Mesenchymal stem cell (in vitro differentiated cells and primary cell): ENCODE measurements around the gene MED13L.

ENCODE experiments used
- DNase-seq: peaks from one replicate; pipeline ENCODE4 v3.0.0-alpha.2; 2013
- H2AFZ ChIP-seq: one replicate; pipeline ENCODE4 v1.6.1; 2013; ENCODE audit warnings: low read depth, mild to moderate bottlenecking, control low read depth, inconsistent platforms, low read length, moderate library complexity
- H2AK5ac ChIP-seq: 2 replicates; pipeline ENCODE4 v1.6.1; 2013; ENCODE audit warnings: low read length, moderate library complexity, mild to moderate bottlenecking, inconsistent platforms; ENCODE audit not compliant: severe bottlenecking
- H2BK120ac ChIP-seq: one replicate; pipeline ENCODE4 v1.6.1; 2013; ENCODE audit warnings: low read depth, mild to moderate bottlenecking, inconsistent platforms, low read length, moderate library complexity
- H2BK12ac ChIP-seq, 2 experiments: one replicate each; pipeline ENCODE4 v1.6.1; 2013; ENCODE audit warnings: inconsistent platforms in 2 of 2, low read length in 2 of 2, mild to moderate bottlenecking in 2 of 2, moderate library complexity in 2 of 2, control low read depth in 1 of 2
- H2BK15ac ChIP-seq: one replicate; pipeline ENCODE4 v1.6.1; 2013; ENCODE audit warnings: mild to moderate bottlenecking, low read depth, inconsistent platforms; ENCODE audit not compliant: poor library complexity, severe bottlenecking
- H2BK5ac ChIP-seq: 2 replicates; pipeline ENCODE4 v1.6.1; 2013; ENCODE audit warnings: low read depth, mild to moderate bottlenecking, low read length, control low read depth, inconsistent platforms; ENCODE audit not compliant: poor library complexity, severe bottlenecking
- H3K14ac ChIP-seq, 2 experiments: one replicate each; pipeline ENCODE4 v1.6.1; 2013; ENCODE audit warnings: inconsistent platforms in 2 of 2, low read length in 2 of 2, control low read depth in 1 of 2, mild to moderate bottlenecking in 1 of 2, moderate library complexity in 1 of 2
- H3K18ac ChIP-seq, 2 experiments: one replicate each; pipeline ENCODE4 v1.6.1; 2013; ENCODE audit warnings: inconsistent platforms in 2 of 2, low read length in 2 of 2, control low read depth in 1 of 2, low read depth in 1 of 2, mild to moderate bottlenecking in 1 of 2
- H3K23ac ChIP-seq, 2 experiments: one replicate each; pipeline ENCODE4 v1.6.1; 2013; ENCODE audit warnings: inconsistent platforms in 2 of 2, low read length in 2 of 2, mild to moderate bottlenecking in 2 of 2, moderate library complexity in 2 of 2, control low read depth in 1 of 2
- H3K27ac ChIP-seq: 2 replicates; pipeline ENCODE4 v1.5.1; 2013; ENCODE audit warnings: mild to moderate bottlenecking, moderate library complexity, low read length, control low read depth, inconsistent platforms; ENCODE audit not compliant: poor library complexity, severe bottlenecking
- H3K27me3 ChIP-seq, 2 experiments: 2 replicates each; pipeline versions ENCODE4 v1.6.1 to v1.7.0; 2013; ENCODE audit warnings: low read length in 2 of 2, mild to moderate bottlenecking in 2 of 2, moderate library complexity in 2 of 2, control low read depth in 1 of 2, inconsistent platforms in 1 of 2; ENCODE audit not compliant: control insufficient read depth in 1 of 2, insufficient read depth in 1 of 2
- H3K36me3 ChIP-seq, 2 experiments: 2 replicates each; pipeline versions ENCODE4 v1.6.1 to v1.7.0; 2013; ENCODE audit warnings: low read length in 2 of 2, control low read depth in 1 of 2, inconsistent platforms in 1 of 2, low read depth in 1 of 2, mild to moderate bottlenecking in 1 of 2; ENCODE audit not compliant: insufficient read depth in 2 of 2, control insufficient read depth in 1 of 2
- H3K4ac ChIP-seq, 2 experiments: one replicate each; pipeline ENCODE4 v1.6.1; 2013; ENCODE audit warnings: inconsistent platforms in 2 of 2, low read length in 2 of 2, mild to moderate bottlenecking in 2 of 2, moderate library complexity in 2 of 2, control low read depth in 1 of 2, low read depth in 1 of 2
- H3K4me1 ChIP-seq: 2 replicates; pipeline ENCODE4 v1.6.1; 2013; ENCODE audit warnings: low read depth, low read length, control low read depth; ENCODE audit not compliant: control insufficient read depth, insufficient read depth
- H3K4me2 ChIP-seq: 2 replicates; pipeline ENCODE4 v1.6.1; 2013; ENCODE audit warnings: low read length, mild to moderate bottlenecking, inconsistent platforms; ENCODE audit not compliant: poor library complexity, severe bottlenecking
- H3K4me3 ChIP-seq, 2 experiments: 2 replicates each; pipeline versions ENCODE4 v1.5.1 to v1.7.0; 2013; ENCODE audit warnings: low read length in 2 of 2, mild to moderate bottlenecking in 2 of 2, control low read depth in 1 of 2, low read depth in 1 of 2; ENCODE audit not compliant: insufficient read depth in 1 of 2
- H3K79me1 ChIP-seq: replicated peaks from 2 replicates; pipeline ENCODE4 v1.6.1; 2013; ENCODE audit warnings: mild to moderate bottlenecking, control low read depth, low read length, inconsistent platforms; ENCODE audit not compliant: poor library complexity, severe bottlenecking
- H3K9ac ChIP-seq: 2 replicates; pipeline ENCODE4 v1.7.0; 2013; ENCODE audit warnings: mild to moderate bottlenecking, low read length, moderate library complexity
- H3K9me3 ChIP-seq: 2 replicates; pipeline ENCODE4 v1.7.0; 2013; ENCODE audit warnings: mild to moderate bottlenecking, low read length; ENCODE audit not compliant: control insufficient read depth
- H4K8ac ChIP-seq: one replicate; pipeline ENCODE4 v1.6.1; 2013; ENCODE audit warnings: inconsistent platforms, mild to moderate bottlenecking, low read length, moderate library complexity
- H4K91ac ChIP-seq: one replicate; pipeline ENCODE4 v1.6.1; 2013; ENCODE audit warnings: mild to moderate bottlenecking, low read length, inconsistent platforms
- WGBS: methylation state at CpG from one replicate; pipeline ENCODE4 v1.1.7; 2013; ENCODE audit warnings: mixed read lengths; 5-methylcytosine and 5-hydroxymethylcytosine counted together

Gene MED13L

DNA sequence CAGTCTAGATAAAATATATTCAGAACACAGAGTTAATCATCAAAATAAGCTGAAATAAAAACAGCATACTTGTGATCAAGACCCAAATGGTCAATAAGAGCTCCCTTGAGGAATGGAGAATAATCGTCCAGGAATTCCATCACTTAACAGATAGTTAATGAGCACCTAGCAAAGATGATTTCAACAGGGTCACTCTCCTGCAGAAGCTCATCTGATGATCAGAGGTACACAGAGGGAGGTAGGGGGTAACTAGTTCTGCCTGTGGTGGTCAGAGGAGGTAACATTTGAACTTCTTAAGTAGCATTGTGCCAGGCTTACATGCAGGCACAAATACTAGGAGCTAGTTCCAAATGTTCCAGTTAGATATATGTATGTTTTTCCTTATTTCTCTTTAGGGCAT lies 9.5 kb downstream of the MED13L start:
- Histone ChIP-seq H3K27me3 (no peaks in the 10 kb centered on the region), H2BK5ac (no peak overlapping the region), H3K9ac (peak overlapping the region; percentile 2), H3K4ac (no peak overlapping the region), H3K79me1 (no peaks in the 10 kb centered on the region), H2BK15ac (no peak overlapping the region), H3K9me3 (no peaks in the 10 kb centered on the region), H3K4me2 (peak overlapping the region; percentile 39), H2BK120ac (no peak overlapping the region), H3K4me1 (peaks cover 10% of the 10 kb centered on the region), H4K91ac (no peak overlapping the region), H3K14ac (no peak overlapping the region), H4K8ac (no peak overlapping the region), H3K23ac (peak overlapping the region in 1 of 2 experiments; percentile 94), H3K4me3 (no peak overlapping the region), H2AK5ac (no peak overlapping the region), H3K18ac (no peak overlapping the region), H2AFZ (no peak overlapping the region), H3K27ac (peak overlapping the region; percentile 29), H3K36me3 (no peaks in the 10 kb centered on the region), H2BK12ac (no peak overlapping the region)
- no CpG with 5 or more reads among the region's 1 CpG for WGBS
- DNase-seq = no peak

DNA sequence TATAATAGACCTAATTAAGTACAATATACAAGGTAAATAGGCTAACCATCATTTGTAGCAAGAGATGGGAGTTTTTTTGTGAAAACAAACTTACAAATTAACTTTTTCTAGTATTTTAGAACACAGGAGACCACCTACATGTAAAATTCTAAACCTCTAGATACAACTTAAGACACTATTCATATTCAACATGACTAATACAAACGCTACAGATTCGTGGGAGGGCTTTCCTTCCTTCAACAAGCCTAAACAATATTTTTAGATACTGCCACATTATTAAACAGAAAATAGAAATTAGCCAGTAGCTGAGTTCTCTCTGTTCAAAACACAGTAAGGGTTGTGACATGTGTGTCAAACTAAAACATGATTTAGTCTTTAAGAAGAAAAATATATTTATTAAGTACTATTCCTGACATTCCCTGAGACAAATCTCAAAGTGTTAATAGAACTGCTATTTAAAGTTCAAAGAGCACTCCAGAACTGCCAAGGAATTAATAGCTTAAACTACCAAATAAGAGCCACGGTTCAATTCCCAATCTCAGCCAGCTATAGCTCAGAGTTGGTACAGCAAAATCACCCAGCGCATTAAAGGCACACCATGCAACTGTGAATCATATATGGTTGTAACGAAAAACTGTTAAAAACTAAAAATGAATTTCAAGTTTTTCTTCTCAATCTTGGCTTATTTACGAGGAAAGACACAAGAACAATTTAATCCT lies 10.7 kb downstream of the MED13L start:
- Histone ChIP-seq H3K27ac (no peak overlapping the region), H2AFZ (no peak overlapping the region), H4K8ac (no peak overlapping the region), H3K4me1 (peaks cover 10% of the 10 kb centered on the region), H3K27me3 (no peaks in the 10 kb centered on the region), H3K4ac (no peak overlapping the region), H3K36me3 (no peaks in the 10 kb centered on the region), H2AK5ac (no peak overlapping the region), H2BK12ac (no peak overlapping the region), H3K9ac (peak overlapping the region; percentile 57), H3K18ac (no peak overlapping the region), H3K9me3 (no peaks in the 10 kb centered on the region), H2BK15ac (no peak overlapping the region), H3K79me1 (no peaks in the 10 kb centered on the region), H2BK120ac (no peak overlapping the region), H3K14ac (no peak overlapping the region), H2BK5ac (no peak overlapping the region), H3K4me2 (no peak overlapping the region), H3K23ac (no peak overlapping the region), H3K4me3 (peak overlapping the region in 1 of 2 experiments; percentile 55), H4K91ac (no peak overlapping the region)
- DNase-seq = no peak
- 59% methylated on average over 6 of the region's 6 CpGs for WGBS

DNA sequence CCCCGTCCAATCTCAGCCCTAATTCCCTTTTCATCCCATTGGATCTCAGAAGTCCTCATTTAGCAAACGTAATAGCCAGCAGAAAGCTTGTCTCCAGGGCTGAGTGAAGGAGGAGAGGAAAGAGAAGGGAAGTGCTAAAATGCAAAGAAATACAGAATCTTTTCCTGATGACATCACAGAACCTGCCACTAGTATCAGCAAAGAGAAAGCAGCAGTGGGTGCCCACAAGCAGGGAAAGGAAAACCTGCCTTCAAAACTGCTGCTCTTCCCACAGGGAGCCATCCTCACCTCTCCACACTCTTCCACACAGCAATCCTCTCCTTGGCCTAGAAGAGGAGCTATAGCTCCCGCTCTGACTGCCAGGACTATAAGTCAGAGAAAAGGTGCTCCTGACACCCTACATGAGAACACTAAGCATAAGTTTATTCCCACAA lies 11.3 kb downstream of the MED13L start:
- H4K91ac ChIP-seq = no peak overlapping the region
- 53% methylated on average over 2 of the region's 3 CpGs for WGBS
- DNase-seq = peak; percentile 53

DNA sequence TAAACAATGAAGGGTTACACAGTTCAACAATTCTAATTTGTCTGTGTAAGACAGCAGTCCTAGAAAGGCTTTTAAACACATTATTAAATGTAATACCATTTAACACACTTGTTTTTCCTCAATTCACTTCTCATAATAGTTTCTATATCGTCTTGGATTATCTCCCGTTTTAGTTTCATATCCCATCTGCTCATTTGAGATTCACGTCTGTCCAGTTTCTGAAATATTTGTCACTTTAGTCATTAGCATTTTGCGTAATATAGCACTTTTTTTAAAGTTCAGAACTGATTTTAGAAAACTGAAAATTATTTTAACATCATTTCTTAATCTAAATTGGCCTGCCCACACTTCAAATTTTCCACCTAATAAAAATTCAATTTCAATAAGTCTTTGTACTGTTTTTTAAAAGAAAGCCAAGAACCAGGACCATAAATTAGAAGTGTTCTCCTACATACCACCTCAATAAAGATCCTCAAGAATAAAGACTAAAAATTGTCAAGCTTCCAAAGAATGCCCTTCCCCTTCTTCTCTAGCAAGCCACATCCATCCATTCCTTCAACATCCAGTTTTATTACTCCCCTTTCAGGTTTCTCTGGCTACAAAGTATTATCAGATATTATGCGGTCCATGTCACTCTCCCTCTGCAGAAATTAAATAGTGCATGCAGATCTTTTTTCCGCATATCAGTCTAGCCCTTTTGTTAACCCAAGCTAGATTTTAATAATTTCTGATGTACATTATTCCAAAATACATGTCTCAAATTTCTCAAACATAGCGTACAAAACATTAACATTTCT lies 11.9 kb downstream of the MED13L start:
- Histone ChIP-seq H2BK5ac (no peak overlapping the region), H3K18ac (no peak overlapping the region), H3K27me3 (no peaks in the 10 kb centered on the region), H2AFZ (no peak overlapping the region), H3K14ac (no peak overlapping the region), H2BK120ac (no peak overlapping the region), H3K23ac (no peak overlapping the region), H2BK12ac (no peak overlapping the region), H2BK15ac (no peak overlapping the region), H3K9me3 (no peaks in the 10 kb centered on the region), H3K4me1 (peaks cover 10% of the 10 kb centered on the region), H4K8ac (no peak overlapping the region), H3K36me3 (no peaks in the 10 kb centered on the region), H3K4ac (no peak overlapping the region), H3K79me1 (no peaks in the 10 kb centered on the region), H4K91ac (no peak overlapping the region), H3K4me3 (peak overlapping the region in 1 of 2 experiments; percentile 55), H2AK5ac (no peak overlapping the region), H3K4me2 (no peak overlapping the region), H3K27ac (no peak overlapping the region), H3K9ac (peak overlapping the region; percentile 57)
- WGBS = 97% methylated on average over 6 of the region's 7 CpGs
- no peak for DNase-seq

More for the DNA sequence above, 11.3 kb downstream of the MED13L start:
- no peak overlapping the region for H3K4ac ChIP-seq
- peak overlapping the region; percentile 57 for H3K9ac ChIP-seq
- no peak overlapping the region for H3K18ac ChIP-seq
- peak overlapping the region in 1 of 2 experiments; percentile 55 for H3K4me3 ChIP-seq
- no peak overlapping the region for H2AK5ac ChIP-seq
- no peak overlapping the region for H2BK15ac ChIP-seq
- no peak overlapping the region for H4K8ac ChIP-seq
- peaks cover 10% of the 10 kb centered on the region for H3K4me1 ChIP-seq
- no peak overlapping the region for H2BK120ac ChIP-seq
- no peak overlapping the region for H2AFZ ChIP-seq
- no peak overlapping the region for H2BK12ac ChIP-seq
- H3K27ac ChIP-seq = no peak overlapping the region
- peak overlapping the region; percentile 7 for H3K4me2 ChIP-seq
- H2BK5ac ChIP-seq = no peak overlapping the region
- H3K14ac ChIP-seq = no peak overlapping the region
- no peaks in the 10 kb centered on the region for H3K36me3 ChIP-seq
- no peaks in the 10 kb centered on the region for H3K9me3 ChIP-seq
- H3K79me1 ChIP-seq = no peaks in the 10 kb centered on the region
- H3K23ac ChIP-seq = no peak overlapping the region
- H3K27me3 ChIP-seq = no peaks in the 10 kb centered on the region
